Measurements from ENCODE around the gene ZRANB3.
"Not testable (repeated sequence)": the region's sequence is repeated elsewhere in the genome, so short reads cannot be mapped to it uniquely, and the experiment has no call there.

The ZRANB3 gene

DNA sequence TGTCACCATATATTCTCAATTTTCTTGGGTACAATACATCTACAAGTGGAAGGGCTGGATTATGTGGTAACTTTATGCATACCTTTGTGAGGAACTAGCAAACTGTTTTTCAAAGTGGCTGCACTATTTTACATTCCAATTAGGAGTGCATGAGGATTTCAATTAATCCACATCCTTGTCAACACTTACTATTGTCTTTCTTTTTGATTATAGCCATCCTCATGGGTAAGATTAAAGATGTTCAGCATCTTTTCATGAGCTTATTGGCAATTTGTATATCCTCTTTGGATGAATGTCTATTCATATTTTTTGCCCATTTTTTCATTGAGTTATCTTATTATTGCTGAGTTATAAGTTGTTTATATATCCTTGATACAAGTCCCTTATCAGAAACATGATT is 73.7 kb downstream of the ZRANB3 start:
- TF ChIP-seq, protein P1, sequence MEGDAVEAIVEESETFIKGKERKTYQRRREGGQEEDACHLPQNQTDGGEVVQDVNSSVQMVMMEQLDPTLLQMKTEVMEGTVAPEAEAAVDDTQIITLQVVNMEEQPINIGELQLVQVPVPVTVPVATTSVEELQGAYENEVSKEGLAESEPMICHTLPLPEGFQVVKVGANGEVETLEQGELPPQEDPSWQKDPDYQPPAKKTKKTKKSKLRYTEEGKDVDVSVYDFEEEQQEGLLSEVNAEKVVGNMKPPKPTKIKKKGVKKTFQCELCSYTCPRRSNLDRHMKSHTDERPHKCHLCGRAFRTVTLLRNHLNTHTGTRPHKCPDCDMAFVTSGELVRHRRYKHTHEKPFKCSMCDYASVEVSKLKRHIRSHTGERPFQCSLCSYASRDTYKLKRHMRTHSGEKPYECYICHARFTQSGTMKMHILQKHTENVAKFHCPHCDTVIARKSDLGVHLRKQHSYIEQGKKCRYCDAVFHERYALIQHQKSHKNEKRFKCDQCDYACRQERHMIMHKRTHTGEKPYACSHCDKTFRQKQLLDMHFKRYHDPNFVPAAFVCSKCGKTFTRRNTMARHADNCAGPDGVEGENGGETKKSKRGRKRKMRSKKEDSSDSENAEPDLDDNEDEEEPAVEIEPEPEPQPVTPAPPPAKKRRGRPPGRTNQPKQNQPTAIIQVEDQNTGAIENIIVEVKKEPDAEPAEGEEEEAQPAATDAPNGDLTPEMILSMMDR (IDR thresholded peaks at IDR 0.05; ENCODE audit: low read length, missing control alignments) = no peak
- H3K4me3 ChIP-seq (replicated peaks; ENCODE audit: low read depth, low read length) = no peak overlapping the region
- no peak for DNase-seq (ENCODE audit: low read depth)

DNA sequence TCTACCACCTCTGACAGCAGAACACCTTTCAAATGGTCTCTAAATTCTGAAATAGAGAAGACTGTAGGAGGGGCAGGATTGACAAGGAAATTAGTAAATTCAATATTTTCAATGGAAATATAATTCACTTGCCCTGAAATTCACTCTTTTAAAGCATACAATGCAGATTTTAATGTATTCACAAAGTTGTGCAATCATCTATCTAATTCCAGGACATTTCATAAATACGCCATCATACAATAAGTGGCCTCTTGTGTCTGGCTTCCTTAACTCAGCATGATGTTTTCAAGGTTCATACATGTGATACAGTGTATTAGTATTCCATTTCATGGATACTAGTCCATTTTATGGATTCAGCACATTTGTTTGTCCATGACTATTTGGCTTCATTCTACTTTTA is 74.2 kb downstream of the ZRANB3 start:
- DNase-seq (ENCODE audit: low read depth) = no peak
- H3K4me3 ChIP-seq (replicated peaks; ENCODE audit: low read depth, low read length) = no peak overlapping the region
- TF ChIP-seq, protein P1 (IDR thresholded peaks at IDR 0.05; ENCODE audit: low read length, missing control alignments) = no peak

DNA sequence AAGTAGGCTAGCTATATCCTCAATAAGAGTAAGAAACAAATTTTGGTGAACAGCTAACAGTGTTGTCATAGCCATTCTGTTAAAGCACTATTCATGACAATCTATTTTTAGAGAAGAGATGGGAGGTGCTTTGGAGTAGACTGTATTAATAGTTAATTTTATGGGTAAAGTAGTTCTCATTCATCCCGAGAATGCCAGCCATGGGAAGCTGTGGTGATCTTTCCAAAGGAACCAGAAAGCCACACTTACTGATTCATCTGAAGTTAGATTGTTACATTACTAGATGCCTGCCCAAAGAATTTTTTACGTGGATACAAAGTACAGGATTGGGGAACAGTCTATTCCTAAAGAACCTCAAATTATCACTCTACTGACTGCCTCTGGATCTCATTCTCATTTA is 74.6 kb downstream of the ZRANB3 start:
- no peak for DNase-seq (ENCODE audit: low read depth)
- no peak overlapping the region for H3K4me3 ChIP-seq (replicated peaks; ENCODE audit: low read depth, low read length)
- TF ChIP-seq, protein P1 (IDR thresholded peaks at IDR 0.05; ENCODE audit: low read length, missing control alignments) = no peak

DNA sequence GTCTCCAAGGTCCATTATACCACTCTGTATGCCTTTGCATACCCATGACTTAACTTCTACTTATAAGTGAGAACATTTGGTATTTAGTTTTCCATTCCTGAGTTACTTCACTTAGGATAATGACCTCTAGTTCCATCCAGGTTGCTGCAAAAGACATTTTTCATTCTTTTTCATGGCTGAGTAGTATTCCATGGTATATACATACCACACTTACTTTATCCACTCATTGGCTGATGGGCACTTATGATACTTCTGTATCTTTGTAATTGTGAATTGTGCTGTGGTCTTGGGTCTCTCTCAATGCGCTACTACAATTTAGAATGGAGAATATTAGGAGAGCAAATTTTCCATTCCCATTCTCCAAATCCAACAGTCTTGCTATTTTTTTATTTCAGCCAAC is 76.4 kb downstream of the ZRANB3 start:
- DNase-seq (ENCODE audit: low read depth) = no peak
- H3K4me3 ChIP-seq (replicated peaks; ENCODE audit: low read depth, low read length) = no peak overlapping the region
- TF ChIP-seq, protein P1 (IDR thresholded peaks at IDR 0.05; ENCODE audit: low read length, missing control alignments) = no peak

DNA sequence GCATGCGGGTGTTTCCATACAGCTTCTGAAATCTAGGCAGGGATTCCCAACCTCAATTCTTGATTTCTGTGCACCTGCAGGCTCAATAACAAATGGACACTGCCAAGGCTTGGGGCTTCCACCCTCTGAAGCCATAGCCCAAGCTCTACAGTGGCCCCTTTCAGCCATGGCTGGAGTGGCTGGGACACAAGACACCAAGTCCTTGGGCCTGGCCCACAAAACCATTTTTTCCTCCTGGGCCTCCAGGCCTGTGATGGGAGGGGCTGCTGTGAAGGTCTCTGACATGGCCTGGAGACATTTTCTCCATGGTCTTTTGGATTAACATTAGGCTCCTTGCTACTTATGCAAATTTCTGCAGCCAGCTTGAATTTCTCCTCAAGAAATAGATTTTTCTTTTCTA is 78.0 kb downstream of the ZRANB3 start:
- not testable (repeated sequence) for DNase-seq (ENCODE audit: low read depth); H3K4me3 ChIP-seq (replicated peaks; ENCODE audit: low read depth, low read length)

DNA sequence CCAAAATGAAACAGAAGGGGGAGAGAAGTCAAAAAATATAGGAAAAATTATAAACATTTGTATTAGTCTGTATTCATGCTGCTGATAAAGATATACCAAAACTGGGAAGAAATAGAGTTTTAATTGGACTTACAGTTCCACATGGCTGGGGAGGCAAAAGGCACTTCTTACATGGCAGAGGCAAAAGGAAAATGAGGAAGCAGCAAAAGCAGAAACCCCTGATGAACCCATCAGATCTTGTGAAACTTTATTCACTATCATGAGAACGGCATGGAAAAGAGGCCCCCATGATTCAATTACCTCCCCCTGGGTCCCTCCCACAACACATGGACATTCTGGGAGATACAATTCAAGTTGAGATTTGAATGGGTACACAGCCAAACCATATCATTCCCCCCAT is 79.1 kb downstream of the ZRANB3 start:
- H3K4me3 ChIP-seq (replicated peaks; ENCODE audit: low read depth, low read length) = no peak overlapping the region
- no peak for DNase-seq (ENCODE audit: low read depth)
- TF ChIP-seq, protein P1 (IDR thresholded peaks at IDR 0.05; ENCODE audit: low read length, missing control alignments) = no peak

DNA sequence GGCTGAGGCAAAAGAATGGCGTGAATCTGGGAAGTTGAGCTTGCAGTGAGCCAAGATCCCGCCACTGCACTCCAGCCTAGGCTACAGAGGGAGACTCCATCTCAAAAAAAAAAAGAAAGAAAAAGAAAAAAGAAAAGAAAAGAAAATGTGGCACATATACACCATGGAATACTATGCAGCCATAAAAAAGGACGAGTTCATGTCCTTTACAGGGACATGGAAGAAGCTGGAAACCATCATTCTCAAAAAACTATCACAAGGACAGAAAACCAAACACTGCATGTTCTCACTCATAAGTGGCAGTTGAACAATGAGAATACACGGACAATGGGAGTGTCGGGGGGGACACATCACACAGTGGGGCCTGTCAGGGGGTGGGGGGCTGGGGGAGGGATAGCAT is 88.0 kb downstream of the ZRANB3 start:
- not testable (repeated sequence) for DNase-seq (ENCODE audit: low read depth); H3K4me3 ChIP-seq (replicated peaks; ENCODE audit: low read depth, low read length)

DNA sequence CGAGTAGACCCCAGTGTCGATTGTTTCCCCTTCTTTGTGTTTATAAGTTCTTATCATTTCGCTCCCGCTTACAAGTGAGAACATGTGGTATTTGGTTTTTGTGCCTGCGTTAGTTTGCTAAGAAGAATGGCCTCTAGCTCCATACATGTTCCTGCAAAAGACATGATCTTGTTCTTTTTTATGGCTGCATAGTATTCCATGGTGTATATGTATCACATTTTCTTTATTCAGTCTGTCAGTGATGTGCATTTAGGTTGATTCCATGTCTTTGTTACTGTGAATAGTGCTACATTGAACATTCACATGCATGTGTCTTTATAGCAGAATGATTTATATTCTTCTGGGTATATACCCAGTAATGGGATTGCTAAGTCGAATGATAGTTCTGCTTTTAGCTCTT is 95.9 kb downstream of the ZRANB3 start:
- H3K4me3 ChIP-seq (replicated peaks; ENCODE audit: low read depth, low read length); DNase-seq (ENCODE audit: low read depth): not testable (repeated sequence)

DNA sequence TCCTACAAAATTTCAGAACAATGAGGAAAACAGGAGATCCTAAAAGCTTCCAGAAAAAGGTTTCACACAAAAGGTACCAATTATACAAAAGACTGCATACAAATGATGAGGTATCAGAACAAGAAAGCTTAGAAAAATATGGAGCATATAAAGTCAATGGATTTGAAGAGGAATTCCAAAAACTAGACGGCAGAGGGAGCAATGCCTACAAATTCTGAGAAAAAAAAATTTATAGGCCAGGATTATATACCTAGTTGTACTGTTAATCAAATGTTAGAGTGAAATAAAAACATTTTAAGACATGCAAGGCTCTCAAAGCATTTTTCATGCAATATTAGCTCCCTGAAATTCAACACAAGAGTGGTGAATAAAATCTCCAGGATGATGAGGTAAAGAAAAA is 106.2 kb downstream of the ZRANB3 start:
- TF ChIP-seq, protein P1 (IDR thresholded peaks at IDR 0.05; ENCODE audit: low read length, missing control alignments) = no peak
- no peak overlapping the region for H3K4me3 ChIP-seq (replicated peaks; ENCODE audit: low read depth, low read length)
- DNase-seq (ENCODE audit: low read depth) = no peak

Measured in fibroblast of pulmonary artery (primary cell).